ENCODE measurements around the gene FADS2. TPM values are rescaled to one million over a fixed set of nuclear protein-coding genes. Genes with fewer than 3 reads are reported as not detected.

The FADS2 gene
- total RNA-seq, 1 experiment from 2014 or later, result 17.1 TPM

DNA sequence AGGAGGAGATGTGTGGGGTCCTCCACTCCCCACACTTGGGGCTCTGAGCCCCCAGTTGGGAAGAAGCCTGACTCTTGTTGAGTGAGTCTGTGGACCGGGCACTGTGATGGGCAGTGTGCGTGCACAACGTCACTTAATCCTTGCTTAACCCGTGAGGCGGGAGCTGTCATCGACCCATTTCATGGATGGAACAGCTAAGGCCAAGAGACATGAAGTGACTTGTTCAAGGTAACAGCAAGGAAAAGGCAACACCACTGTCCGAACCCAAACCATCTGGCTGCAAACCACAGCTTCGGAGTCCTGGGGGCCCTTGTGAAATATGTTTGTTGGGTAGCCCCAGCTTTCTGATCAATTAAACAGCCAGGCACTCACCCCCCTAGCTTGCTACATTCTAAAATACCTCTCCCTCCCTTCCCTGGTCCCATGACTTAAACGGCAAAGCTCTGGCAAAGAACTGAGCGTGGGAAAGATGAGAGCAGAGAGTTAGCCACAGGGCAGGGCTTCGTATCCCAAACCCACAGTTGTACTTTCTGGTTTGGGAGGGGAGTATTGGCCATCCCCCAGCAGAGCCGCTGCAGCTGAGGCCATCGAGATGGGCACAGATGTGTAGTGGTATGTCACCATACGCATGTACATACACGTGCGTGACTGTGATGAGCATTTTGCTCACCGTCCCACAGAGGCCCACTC lies 26.3 kb downstream of the FADS2 start:
- CTCF ChIA-PET, result no interaction called here
- Histone ChIP-seq H3K79me2 (ENCODE audit: insufficient read depth, low read length) (no peaks in the 10 kb centered on the region), H4K20me1 (ENCODE audit: insufficient read depth) (no peaks in the 10 kb centered on the region)

More for the DNA sequence above, 26.3 kb downstream of the FADS2 start:
- DNase-seq (ENCODE audit: low read depth, low spot score) (no peak), ATAC-seq (no peak)
- Histone ChIP-seq H3K36me3 (ENCODE audit: control insufficient read depth in 1 of 2, insufficient read depth in 2 of 2, low read length in 2 of 2) (no peaks in the 10 kb centered on the region), H3K4me3 (replicated peaks in 1 of 2; ENCODE audit: low read depth in 1 of 2, low read length in 2 of 2) (no peak overlapping the region), H3K27me3 (ENCODE audit: insufficient read depth, low read length) (no peaks in the 10 kb centered on the region), H3K9me3 (ENCODE audit: control insufficient read depth in 1 of 2, insufficient read depth in 1 of 2, low read depth in 1 of 2, low read length in 2 of 2) (no peaks in the 10 kb centered on the region), H3K9me2 (ENCODE audit: insufficient read depth) (no peaks in the 10 kb centered on the region), H3K9ac (ENCODE audit: low read length) (no peak overlapping the region), H3K27ac (ENCODE audit: low read depth, low read length) (no peak overlapping the region), H2AFZ (ENCODE audit: low read depth, low read length, poor library complexity, severe bottlenecking) (no peak overlapping the region), H3K4me2 (ENCODE audit: low read length) (no peak overlapping the region), H3K4me1 (ENCODE audit: control insufficient read depth in 1 of 2, insufficient read depth in 2 of 2, low read length in 2 of 2) (no peaks in the 10 kb centered on the region)
- RAD21 ChIA-PET (ENCODE audit: low non-redundant PET in 1 of 2, low total read pairs in 2 of 2, uncharacterized antibody in 2 of 2, unreplicated experiment in 2 of 2), result no interaction called here
- POLR2A ChIA-PET, result no interaction called here
- intact Hi-C loops (cut with micrococcal nuclease), result no loop called here
- TF ChIP-seq, protein P1, sequence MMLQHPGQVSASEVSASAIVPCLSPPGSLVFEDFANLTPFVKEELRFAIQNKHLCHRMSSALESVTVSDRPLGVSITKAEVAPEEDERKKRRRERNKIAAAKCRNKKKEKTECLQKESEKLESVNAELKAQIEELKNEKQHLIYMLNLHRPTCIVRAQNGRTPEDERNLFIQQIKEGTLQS (IDR thresholded peaks at IDR 0.05), result no peak
- TF ChIP-seq SRF (IDR thresholded peaks at IDR 0.05; ENCODE audit: low read depth), result no peak
- no peak for TF ChIP-seq ZFX (IDR thresholded peaks at IDR 0.05)
- TF ChIP-seq, protein P2, sequence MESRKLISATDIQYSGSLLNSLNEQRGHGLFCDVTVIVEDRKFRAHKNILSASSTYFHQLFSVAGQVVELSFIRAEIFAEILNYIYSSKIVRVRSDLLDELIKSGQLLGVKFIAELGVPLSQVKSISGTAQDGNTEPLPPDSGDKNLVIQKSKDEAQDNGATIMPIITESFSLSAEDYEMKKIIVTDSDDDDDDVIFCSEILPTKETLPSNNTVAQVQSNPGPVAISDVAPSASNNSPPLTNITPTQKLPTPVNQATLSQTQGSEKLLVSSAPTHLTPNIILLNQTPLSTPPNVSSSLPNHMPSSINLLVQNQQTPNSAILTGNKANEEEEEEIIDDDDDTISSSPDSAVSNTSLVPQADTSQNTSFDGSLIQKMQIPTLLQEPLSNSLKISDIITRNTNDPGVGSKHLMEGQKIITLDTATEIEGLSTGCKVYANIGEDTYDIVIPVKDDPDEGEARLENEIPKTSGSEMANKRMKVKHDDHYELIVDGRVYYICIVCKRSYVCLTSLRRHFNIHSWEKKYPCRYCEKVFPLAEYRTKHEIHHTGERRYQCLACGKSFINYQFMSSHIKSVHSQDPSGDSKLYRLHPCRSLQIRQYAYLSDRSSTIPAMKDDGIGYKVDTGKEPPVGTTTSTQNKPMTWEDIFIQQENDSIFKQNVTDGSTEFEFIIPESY (IDR thresholded peaks at IDR 0.05; ENCODE audit: extremely low read depth, insufficient replicate concordance, low read length), result no peak
- no peak for TF ChIP-seq RAD21 (IDR thresholded peaks at IDR 0.05; ENCODE audit: low read depth)
- no peak for TF ChIP-seq FOSL1 (IDR thresholded peaks at IDR 0.05; ENCODE audit: low read depth)
- TF ChIP-seq POLR2AphosphoS5 (IDR thresholded peaks at IDR 0.05; ENCODE audit: low read depth, low read length), result no peak
- no peak for TF ChIP-seq ELF1 (IDR thresholded peaks at IDR 0.05; ENCODE audit: borderline replicate concordance, low read depth)
- TF ChIP-seq, protein P3, sequence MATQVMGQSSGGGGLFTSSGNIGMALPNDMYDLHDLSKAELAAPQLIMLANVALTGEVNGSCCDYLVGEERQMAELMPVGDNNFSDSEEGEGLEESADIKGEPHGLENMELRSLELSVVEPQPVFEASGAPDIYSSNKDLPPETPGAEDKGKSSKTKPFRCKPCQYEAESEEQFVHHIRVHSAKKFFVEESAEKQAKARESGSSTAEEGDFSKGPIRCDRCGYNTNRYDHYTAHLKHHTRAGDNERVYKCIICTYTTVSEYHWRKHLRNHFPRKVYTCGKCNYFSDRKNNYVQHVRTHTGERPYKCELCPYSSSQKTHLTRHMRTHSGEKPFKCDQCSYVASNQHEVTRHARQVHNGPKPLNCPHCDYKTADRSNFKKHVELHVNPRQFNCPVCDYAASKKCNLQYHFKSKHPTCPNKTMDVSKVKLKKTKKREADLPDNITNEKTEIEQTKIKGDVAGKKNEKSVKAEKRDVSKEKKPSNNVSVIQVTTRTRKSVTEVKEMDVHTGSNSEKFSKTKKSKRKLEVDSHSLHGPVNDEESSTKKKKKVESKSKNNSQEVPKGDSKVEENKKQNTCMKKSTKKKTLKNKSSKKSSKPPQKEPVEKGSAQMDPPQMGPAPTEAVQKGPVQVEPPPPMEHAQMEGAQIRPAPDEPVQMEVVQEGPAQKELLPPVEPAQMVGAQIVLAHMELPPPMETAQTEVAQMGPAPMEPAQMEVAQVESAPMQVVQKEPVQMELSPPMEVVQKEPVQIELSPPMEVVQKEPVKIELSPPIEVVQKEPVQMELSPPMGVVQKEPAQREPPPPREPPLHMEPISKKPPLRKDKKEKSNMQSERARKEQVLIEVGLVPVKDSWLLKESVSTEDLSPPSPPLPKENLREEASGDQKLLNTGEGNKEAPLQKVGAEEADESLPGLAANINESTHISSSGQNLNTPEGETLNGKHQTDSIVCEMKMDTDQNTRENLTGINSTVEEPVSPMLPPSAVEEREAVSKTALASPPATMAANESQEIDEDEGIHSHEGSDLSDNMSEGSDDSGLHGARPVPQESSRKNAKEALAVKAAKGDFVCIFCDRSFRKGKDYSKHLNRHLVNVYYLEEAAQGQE (IDR thresholded peaks at IDR 0.05; ENCODE audit: low read depth), result no peak
- TF ChIP-seq TCF7L2 (IDR thresholded peaks at IDR 0.05; ENCODE audit: borderline replicate concordance, extremely low read depth, insufficient read depth, insufficient read length), result no peak
- TF ChIP-seq EZH2 (IDR thresholded peaks at IDR 0.05), result no peak
- no peak for TF ChIP-seq CBX3 (IDR thresholded peaks at IDR 0.05; ENCODE audit: low read depth)
- TF ChIP-seq, protein P4, sequence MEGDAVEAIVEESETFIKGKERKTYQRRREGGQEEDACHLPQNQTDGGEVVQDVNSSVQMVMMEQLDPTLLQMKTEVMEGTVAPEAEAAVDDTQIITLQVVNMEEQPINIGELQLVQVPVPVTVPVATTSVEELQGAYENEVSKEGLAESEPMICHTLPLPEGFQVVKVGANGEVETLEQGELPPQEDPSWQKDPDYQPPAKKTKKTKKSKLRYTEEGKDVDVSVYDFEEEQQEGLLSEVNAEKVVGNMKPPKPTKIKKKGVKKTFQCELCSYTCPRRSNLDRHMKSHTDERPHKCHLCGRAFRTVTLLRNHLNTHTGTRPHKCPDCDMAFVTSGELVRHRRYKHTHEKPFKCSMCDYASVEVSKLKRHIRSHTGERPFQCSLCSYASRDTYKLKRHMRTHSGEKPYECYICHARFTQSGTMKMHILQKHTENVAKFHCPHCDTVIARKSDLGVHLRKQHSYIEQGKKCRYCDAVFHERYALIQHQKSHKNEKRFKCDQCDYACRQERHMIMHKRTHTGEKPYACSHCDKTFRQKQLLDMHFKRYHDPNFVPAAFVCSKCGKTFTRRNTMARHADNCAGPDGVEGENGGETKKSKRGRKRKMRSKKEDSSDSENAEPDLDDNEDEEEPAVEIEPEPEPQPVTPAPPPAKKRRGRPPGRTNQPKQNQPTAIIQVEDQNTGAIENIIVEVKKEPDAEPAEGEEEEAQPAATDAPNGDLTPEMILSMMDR (IDR thresholded peaks at IDR 0.05 in 2 of 3, conservative IDR thresholded peaks at IDR 0.05 in 1 of 3; ENCODE audit: borderline replicate concordance in 1 of 3, insufficient read depth in 1 of 3, low read depth in 2 of 3, low read length in 2 of 3), result no peak
- TF ChIP-seq CEBPB (IDR thresholded peaks at IDR 0.05; ENCODE audit: low read depth), result no peak
- TF ChIP-seq SIN3A (IDR thresholded peaks at IDR 0.05; ENCODE audit: low read depth), result no peak
- no peak for TF ChIP-seq ZNF274 (IDR thresholded peaks at IDR 0.05; ENCODE audit: low read depth, low read length)
- no peak for TF ChIP-seq JUND (IDR thresholded peaks at IDR 0.05)
- TF ChIP-seq POLR2A (IDR thresholded peaks at IDR 0.05; ENCODE audit: borderline replicate concordance, extremely low read depth, insufficient read depth, insufficient read length), result no peak
- no TSS peak for BruUV-seq (replicated peaks)

Measured in HCT116 (cell line).